Measurements from ENCODE around the gene ALPL. TPM values are rescaled to one million over a fixed set of nuclear protein-coding genes. Genes with fewer than 3 reads are reported as not detected.

Gene ALPL
- total RNA-seq, 2 donors from 2014 or later: 1.6 to 1.7 TPM

GRCh38 chr1:21625390-21626190, 116.4 kb downstream of the ALPL start:
- no peaks in the 10 kb centered on the region for H3K27me3 ChIP-seq
- no peaks in the 10 kb centered on the region for H3K9me3 ChIP-seq
- no peaks in the 10 kb centered on the region for H3K36me3 ChIP-seq
- DNase-seq: no peak
- no peak overlapping the region for H3K27ac ChIP-seq
- H3K4me3 ChIP-seq: no peak overlapping the region
- TF ChIP-seq, protein P1, sequence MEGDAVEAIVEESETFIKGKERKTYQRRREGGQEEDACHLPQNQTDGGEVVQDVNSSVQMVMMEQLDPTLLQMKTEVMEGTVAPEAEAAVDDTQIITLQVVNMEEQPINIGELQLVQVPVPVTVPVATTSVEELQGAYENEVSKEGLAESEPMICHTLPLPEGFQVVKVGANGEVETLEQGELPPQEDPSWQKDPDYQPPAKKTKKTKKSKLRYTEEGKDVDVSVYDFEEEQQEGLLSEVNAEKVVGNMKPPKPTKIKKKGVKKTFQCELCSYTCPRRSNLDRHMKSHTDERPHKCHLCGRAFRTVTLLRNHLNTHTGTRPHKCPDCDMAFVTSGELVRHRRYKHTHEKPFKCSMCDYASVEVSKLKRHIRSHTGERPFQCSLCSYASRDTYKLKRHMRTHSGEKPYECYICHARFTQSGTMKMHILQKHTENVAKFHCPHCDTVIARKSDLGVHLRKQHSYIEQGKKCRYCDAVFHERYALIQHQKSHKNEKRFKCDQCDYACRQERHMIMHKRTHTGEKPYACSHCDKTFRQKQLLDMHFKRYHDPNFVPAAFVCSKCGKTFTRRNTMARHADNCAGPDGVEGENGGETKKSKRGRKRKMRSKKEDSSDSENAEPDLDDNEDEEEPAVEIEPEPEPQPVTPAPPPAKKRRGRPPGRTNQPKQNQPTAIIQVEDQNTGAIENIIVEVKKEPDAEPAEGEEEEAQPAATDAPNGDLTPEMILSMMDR (IDR thresholded peaks at IDR 0.05): no peak
- H3K4me1 ChIP-seq: no peaks in the 10 kb centered on the region
- H3K9ac ChIP-seq (ENCODE audit: low read depth in 2 of 2, low read length in 2 of 2): peak overlapping the region in 1 of 2 donors; percentile 12
- intact Hi-C loops (cut with DNase I): no loop called here

- intact Hi-C loops (cut with DNase I): no loop called here
- H3K9ac ChIP-seq (ENCODE audit: low read depth in 2 of 2, low read length in 2 of 2): no peak overlapping the region
- no peaks in the 10 kb centered on the region for H3K27me3 ChIP-seq
- DNase-seq: no peak
- no peak overlapping the region for H3K27ac ChIP-seq
- TF ChIP-seq, protein P1 (IDR thresholded peaks at IDR 0.05): no peak
- H3K4me3 ChIP-seq: no peak overlapping the region
- no peaks in the 10 kb centered on the region for H3K4me1 ChIP-seq
- H3K9me3 ChIP-seq: no peaks in the 10 kb centered on the region
- no peaks in the 10 kb centered on the region for H3K36me3 ChIP-seq
These were observed 117.7 kb downstream of the ALPL start for GRCh38 chr1:21626921-21627339.

Other genes starting within 250 kb of the ALPL start
- 100 to 1,000 TPM in 1 of 2 donors, 10 to 100 TPM in 1; 99.0 to 149 TPM for gene ECE1, start 219.0 kb upstream of the ALPL start, total RNA-seq
- 1 to 10 TPM; 4.7 to 8.0 TPM for gene NBPF3, start 69.3 kb upstream of the ALPL start, total RNA-seq
- 10 to 100 TPM; 29.6 to 36.3 TPM for gene RAP1GAP, start 159.9 kb downstream of the ALPL start, total RNA-seq